H54 (cell line): Measurements from ENCODE around the gene HMGN4.

Source experiments
- DNase-seq: peaks from one replicate; pipeline ENCODE4 v3.0.0; 2011; ENCODE audit warnings: low spot score, mixed read lengths; ENCODE audit not compliant: insufficient read length
- FAIRE-seq: peaks from 3 replicates; lab custom pipeline; 2011; peaks lifted over from hg19 to GRCh38; lab: Jason Lieb, UNC
- POLR2A ChIP-seq: IDR thresholded peaks from 2 replicates; pipeline ENCODE4 v1.6.1; 2011; ENCODE audit warnings: low read depth, mild to moderate bottlenecking, low read length

HMGN4 gene

GRCh38 chr6:26594131-26594498, 55.9 kb downstream of the HMGN4 start:
- no peak for FAIRE-seq
- no peak for TF ChIP-seq POLR2A
- DNase-seq: no peak

GRCh38 chr6:26594730-26595632, 56.8 kb downstream of the HMGN4 start:
- DNase-seq (no peak), FAIRE-seq (peak; percentile 83)
- TF ChIP-seq POLR2A: no peak

GRCh38 chr6:26595669-26596269, 57.6 kb downstream of the HMGN4 start:
- FAIRE-seq (peak; percentile 66), DNase-seq (peak; percentile 49)
- peak; percentile 19; the same call in 1 of the 2 replicates for TF ChIP-seq POLR2A
